ENCODE results near the gene BID. TPM values are rescaled to one million over a fixed set of nuclear protein-coding genes. Genes with fewer than 3 reads are reported as not detected.
"Not testable (repeated sequence)": the region's sequence is repeated elsewhere in the genome, so short reads cannot be mapped to it uniquely, and the experiment has no call there.

The BID gene
- total RNA-seq, 1 donor from 2014 or later: 41.5 TPM

GRCh38 chr22:17700778-17701177 lies 73.5 kb downstream of the BID start:
- no peaks in the 10 kb centered on the region for H3K36me3 ChIP-seq (ENCODE audit: control insufficient read depth, insufficient read depth, low read length)
- TF ChIP-seq CTCF (IDR thresholded peaks at IDR 0.05; ENCODE audit: insufficient read depth, low read length, poor library complexity, severe bottlenecking): no peak

GRCh38 chr22:17699696-17700340 lies 74.5 kb downstream of the BID start:
- TF ChIP-seq CTCF (IDR thresholded peaks at IDR 0.05; ENCODE audit: insufficient read depth, low read length, poor library complexity, severe bottlenecking): no peak
- Histone ChIP-seq H3K4me3 (ENCODE audit: low read depth, low read length) (no peak overlapping the region), H3K27me3 (ENCODE audit: control insufficient read depth, insufficient read depth, low read length) (no peaks in the 10 kb centered on the region), H3K36me3 (ENCODE audit: control insufficient read depth, insufficient read depth, low read length) (no peaks in the 10 kb centered on the region)
- no peak for DNase-seq (ENCODE audit: low read depth)

More at GRCh38 chr22:17700778-17701177, 73.5 kb downstream of the BID start:
- Histone ChIP-seq H3K4me3 (ENCODE audit: low read depth, low read length) (no peak overlapping the region), H3K27me3 (ENCODE audit: control insufficient read depth, insufficient read depth, low read length) (no peaks in the 10 kb centered on the region)
- DNase-seq (ENCODE audit: low read depth): no peak

GRCh38 chr22:17698948-17699347 lies 75.3 kb downstream of the BID start:
- DNase-seq (ENCODE audit: low read depth): no peak
- Histone ChIP-seq H3K36me3 (ENCODE audit: control insufficient read depth, insufficient read depth, low read length) (no peaks in the 10 kb centered on the region), H3K27me3 (ENCODE audit: control insufficient read depth, insufficient read depth, low read length) (no peaks in the 10 kb centered on the region), H3K4me3 (ENCODE audit: low read depth, low read length) (no peak overlapping the region)
- no peak for TF ChIP-seq CTCF (IDR thresholded peaks at IDR 0.05; ENCODE audit: insufficient read depth, low read length, poor library complexity, severe bottlenecking)

GRCh38 chr22:17698276-17698675 lies 76.0 kb downstream of the BID start:
- not testable (repeated sequence) for H3K36me3 ChIP-seq (ENCODE audit: control insufficient read depth, insufficient read depth, low read length); H3K27me3 ChIP-seq (ENCODE audit: control insufficient read depth, insufficient read depth, low read length); H3K4me3 ChIP-seq (ENCODE audit: low read depth, low read length); DNase-seq (ENCODE audit: low read depth)

GRCh38 chr22:17697196-17697595 lies 77.1 kb downstream of the BID start:
- not testable (repeated sequence) for H3K36me3 ChIP-seq (ENCODE audit: control insufficient read depth, insufficient read depth, low read length); H3K27me3 ChIP-seq (ENCODE audit: control insufficient read depth, insufficient read depth, low read length); H3K4me3 ChIP-seq (ENCODE audit: low read depth, low read length); DNase-seq (ENCODE audit: low read depth)

GRCh38 chr22:17695986-17696385 lies 78.3 kb downstream of the BID start:
- Histone ChIP-seq H3K36me3 (ENCODE audit: control insufficient read depth, insufficient read depth, low read length) (no peaks in the 10 kb centered on the region), H3K4me3 (ENCODE audit: low read depth, low read length) (no peak overlapping the region), H3K27me3 (ENCODE audit: control insufficient read depth, insufficient read depth, low read length) (no peaks in the 10 kb centered on the region)
- no peak for TF ChIP-seq CTCF (IDR thresholded peaks at IDR 0.05; ENCODE audit: insufficient read depth, low read length, poor library complexity, severe bottlenecking)
- DNase-seq (ENCODE audit: low read depth): no peak

- no peak for DNase-seq (ENCODE audit: low read depth)
- Histone ChIP-seq H3K36me3 (ENCODE audit: control insufficient read depth, insufficient read depth, low read length) (no peaks in the 10 kb centered on the region), H3K4me3 (ENCODE audit: low read depth, low read length) (no peak overlapping the region), H3K27me3 (ENCODE audit: control insufficient read depth, insufficient read depth, low read length) (no peaks in the 10 kb centered on the region)
- TF ChIP-seq CTCF (IDR thresholded peaks at IDR 0.05; ENCODE audit: insufficient read depth, low read length, poor library complexity, severe bottlenecking): no peak
These were observed 79.5 kb downstream of the BID start for GRCh38 chr22:17694752-17695151.

All from kidney epithelial cell (primary cell).